ENCODE data around the gene PLEKHH1.
"Not testable (repeated sequence)": the region's sequence is repeated elsewhere in the genome, so short reads cannot be mapped to it uniquely, and the experiment has no call there.

Gene PLEKHH1

DNA sequence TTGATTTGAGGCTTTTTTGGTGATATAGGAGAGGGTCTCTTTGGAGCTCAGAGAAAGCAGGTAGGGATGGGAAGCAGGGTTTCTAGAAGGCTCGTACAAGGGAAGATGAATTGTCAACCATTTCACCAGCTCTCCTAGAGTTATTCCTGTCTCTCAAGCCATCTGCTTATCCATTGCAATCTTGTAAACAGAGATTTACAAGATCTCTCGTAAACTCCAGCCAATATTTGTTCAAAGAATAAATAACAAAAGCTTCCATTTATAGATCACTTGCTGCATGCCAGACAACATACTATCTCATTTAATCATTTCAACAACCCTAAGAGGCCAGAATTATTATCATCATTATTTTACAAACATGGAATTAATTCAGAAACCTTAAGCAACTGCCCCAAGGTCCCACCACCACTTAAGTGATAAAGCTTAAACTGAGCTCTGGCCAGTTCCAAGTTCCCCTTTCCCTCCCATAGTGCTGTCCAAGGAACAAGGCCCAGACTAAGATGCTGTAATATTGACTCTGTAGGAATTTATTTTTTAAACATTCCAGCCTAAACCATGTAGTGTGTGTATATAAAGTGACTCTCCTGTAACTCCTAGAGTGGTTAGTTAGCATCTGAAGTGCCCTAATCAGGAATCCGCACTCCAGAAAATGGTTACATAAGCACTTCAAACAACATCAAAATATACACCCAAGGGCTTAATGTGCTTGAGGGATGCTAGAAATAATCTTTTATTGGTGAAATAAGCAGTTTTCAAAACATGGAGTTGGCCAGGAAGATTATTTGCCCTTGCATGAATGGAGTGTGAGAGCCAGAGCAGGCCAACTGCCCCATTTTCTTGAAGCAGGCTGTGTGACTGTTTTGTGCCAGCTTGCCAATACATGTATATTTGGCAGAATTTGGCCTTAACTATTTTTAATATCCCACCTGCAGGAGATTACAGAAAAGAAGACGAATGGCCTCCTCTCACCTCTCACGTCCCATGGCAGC is 2.8 kb upstream of the PLEKHH1 start:
- DNase-seq (ENCODE audit: low read depth, low spot score), result no peak

DNA sequence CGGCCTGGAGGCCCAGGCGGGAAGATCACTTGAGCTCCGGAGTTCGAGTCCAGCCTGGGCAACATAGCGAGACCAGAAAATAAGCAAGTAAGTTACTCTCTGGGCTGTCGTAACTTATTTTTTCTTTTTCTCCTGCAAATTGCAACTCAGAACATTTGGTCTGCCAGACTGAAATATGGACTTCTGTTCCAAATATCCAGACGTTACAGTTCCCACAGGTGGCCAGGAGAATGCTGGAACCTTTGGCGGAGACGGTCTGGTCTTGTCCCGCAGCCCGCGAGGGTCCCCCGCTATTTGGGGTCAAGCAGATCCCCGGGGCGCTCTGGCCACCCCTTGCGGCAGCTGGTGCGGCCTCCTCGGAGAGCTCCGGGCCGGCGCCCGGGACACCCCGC is 488 bp upstream of the PLEKHH1 start:
- DNase-seq (ENCODE audit: low read depth, low spot score), result no peak

DNA sequence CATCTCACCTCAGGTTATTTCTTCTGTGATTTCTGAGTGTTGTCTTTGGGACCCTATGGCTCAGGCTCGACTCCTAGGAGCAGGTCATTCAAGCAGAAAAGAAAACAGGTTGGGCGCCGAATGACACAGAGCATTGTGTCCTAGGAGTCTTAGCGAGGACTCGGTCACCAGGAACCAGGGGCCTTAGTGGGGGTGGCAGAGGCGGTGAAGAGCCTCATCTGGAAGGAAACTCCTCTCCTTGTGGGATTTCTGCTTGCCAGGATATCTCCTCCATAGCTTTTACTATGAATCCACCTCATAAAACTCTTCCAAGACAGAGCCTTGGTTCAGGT is 630 bp downstream of the PLEKHH1 start:
- no peak for DNase-seq (ENCODE audit: low read depth, low spot score)

DNA sequence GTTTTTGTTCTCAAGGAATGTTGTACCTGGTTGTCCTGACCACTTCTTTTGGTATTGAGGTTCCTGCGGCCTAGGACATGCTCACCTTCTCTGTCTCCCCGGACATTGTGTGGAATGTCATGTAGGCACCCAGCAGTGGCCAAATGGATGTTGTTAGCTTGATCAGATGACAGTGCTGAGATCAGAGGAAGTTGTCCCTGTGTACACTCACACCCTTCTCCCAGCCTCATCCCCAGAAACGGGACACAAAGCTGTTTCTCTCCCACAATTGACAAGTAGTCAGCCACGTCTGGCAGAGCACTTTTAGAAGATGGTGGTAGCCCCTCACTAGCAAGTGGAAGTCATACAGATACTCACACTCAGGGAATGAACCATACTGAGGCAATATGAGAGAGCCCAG is 3.0 kb downstream of the PLEKHH1 start:
- DNase-seq (ENCODE audit: low read depth, low spot score), result no peak

DNA sequence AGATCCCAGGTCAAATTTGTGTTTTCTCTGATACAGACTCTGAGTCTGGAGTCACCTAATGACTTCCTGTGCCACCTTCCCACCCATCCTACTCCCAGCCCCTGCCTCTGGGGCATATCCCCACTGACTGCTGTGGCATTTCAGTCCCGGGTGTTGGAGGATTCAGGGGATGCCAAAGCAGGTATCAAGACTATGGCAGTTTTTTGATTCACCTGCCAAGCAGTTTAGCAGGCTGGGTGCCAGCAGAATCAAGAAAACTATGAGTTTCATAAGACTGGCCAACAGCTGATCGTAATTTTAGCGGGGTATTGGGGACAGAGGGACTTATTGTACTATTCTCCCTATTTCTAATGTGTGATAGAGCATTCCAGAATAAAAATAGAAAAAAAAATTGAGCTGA is 4.6 kb downstream of the PLEKHH1 start:
- DNase-seq (ENCODE audit: low read depth, low spot score), result no peak

DNA sequence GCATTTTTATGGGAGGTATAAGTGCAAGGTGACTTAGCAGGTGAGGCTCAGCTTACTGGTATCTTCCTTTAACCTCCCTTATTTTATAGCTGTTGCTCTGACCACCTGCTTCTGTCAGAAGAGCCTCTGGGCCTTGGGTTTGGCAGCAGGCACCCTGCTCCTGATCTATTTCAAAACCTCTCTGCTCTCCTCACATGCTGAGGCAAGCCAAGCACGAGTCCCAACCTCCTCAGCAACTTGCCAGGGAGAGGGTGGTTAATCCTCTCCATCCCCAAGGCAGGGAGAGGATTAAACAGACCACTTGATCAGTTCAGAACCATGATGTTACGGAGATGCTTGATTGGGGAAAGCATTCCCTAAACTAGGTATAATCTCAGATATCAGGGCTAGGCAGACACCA is 5.4 kb downstream of the PLEKHH1 start:
- no peak for DNase-seq (ENCODE audit: low read depth, low spot score)

DNA sequence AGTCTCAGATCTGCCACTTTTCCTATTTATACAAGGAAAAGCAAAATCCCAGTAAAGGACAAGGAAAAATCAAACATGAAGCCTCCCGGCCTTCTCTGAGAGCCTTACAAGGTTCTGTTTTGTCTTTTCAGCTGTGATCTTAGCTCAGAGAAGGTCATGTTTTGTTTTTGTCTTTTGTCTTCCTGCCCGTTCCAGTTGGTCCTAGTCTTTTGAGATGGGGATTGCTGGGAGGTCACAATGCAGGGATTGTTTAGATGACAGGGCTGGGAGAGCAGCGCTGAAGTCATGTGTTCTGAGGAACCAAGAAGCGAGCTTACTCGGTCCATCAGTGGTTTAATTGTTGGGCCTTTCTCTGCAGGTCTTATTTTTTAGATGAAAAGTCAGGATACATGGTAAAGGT is 6.0 kb downstream of the PLEKHH1 start:
- DNase-seq (ENCODE audit: low read depth, low spot score), result no peak

DNA sequence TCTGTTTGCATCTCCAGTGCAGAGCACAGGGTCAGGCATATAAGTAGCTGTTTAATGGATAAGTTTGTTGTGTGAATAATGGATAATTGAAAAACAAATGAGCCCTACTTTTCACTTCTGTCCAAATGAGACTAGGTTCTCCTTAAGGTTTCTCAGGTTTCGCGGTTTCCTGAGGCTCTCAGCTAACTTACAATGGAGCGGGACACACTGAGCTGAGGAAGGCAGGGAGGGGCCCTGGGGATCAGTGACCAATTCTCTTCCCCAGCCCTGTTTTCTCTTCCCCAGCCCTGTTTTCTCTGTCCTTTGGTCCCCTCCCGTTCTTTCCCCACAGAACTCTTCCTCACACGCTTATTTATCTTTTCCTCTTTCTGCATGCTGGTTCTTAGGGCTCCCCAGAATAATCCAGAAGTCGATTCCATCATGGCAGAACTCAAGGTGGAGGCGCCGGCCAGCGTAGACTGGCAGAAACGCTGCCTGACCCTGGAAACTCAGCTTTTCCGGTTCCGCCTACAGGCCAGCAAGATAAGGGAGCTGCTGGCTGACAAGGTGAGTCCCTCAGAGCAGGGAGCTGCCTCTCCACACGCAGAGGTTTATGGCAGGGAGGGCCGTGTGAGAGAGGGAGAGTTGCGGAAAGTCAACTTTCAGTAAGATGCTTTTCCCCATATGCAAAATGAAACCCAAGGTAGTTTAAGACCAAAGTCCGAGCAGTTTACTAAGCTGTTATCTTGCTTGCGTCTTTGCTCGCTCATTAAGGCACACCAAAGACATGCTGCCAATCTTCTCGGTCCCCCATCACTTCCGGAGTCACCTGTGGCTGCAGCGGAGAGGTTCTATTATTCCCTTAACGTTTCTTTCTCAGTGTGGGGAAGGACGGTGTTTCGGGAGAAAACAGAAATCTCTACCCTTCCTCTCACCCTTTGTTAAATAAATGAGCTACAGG is 8.6 kb downstream of the PLEKHH1 start:
- no peak for DNase-seq (ENCODE audit: low read depth, low spot score)

DNA sequence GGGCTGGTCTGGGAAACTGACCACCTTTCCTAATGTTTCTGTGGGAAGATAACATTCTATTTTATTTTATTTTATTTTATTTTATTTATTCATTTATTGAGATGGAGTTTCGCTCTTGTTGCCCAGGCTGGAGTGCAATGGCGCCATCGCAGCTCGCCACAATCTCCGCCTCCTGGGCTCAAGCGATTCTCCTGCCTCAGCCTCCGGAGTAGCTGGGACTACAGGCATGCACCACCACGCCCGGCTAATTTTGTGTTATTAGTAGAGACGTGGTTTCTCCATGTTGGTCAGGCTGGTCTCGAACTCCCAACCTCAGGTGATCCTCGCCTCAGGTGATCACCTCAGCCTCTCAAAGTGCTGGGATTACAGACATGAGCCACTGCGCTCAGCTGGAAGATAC is 9.5 kb downstream of the PLEKHH1 start:
- DNase-seq (ENCODE audit: low read depth, low spot score), result not testable (repeated sequence)

DNA sequence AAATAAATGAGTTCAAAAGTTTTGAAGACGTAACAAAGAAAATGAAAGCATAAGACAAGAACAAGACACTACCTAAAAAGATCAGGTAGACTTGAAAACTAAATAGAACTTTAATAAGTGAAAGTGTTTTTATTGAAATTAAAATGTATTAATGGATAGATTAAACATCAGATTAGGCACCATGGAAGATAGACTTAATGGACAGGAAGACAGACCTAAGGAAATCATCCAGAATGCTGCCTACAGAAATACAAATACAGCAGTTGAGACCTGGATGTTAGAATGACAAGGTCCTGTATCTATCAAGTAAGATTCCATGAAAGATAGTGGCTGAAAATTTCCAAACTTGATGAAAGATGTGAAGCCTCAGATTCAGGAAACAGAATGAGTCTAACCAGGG is 11.5 kb downstream of the PLEKHH1 start:
- no peak for DNase-seq (ENCODE audit: low read depth, low spot score)

DNA sequence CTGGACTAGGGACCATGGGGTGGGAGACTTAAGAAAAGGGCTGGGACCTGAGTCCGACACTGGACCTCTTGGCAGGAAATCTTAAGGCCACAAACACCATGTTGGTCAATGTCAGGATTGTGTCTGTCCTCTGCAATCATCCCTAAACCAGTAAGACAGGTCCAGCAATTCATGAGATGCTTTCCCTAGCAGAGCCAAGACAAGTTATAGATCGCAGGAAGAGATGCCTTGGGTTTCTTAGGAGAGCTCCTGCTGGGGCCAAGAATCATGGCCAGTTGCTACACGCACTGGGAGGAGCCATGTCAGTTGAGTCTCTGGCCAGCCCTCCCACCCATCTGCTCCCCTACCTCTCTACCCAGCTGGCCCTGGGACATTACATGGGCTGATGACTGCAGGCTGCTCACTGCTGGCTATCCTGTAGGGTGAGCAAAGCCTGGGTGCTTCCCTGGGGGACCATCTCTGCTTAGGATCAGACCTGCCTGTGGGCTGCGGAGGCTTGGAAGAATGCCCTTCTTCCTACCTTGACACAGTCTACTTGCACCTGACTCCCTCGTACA is 14.2 kb downstream of the PLEKHH1 start:
- no peak for DNase-seq (ENCODE audit: low read depth, low spot score)

DNA sequence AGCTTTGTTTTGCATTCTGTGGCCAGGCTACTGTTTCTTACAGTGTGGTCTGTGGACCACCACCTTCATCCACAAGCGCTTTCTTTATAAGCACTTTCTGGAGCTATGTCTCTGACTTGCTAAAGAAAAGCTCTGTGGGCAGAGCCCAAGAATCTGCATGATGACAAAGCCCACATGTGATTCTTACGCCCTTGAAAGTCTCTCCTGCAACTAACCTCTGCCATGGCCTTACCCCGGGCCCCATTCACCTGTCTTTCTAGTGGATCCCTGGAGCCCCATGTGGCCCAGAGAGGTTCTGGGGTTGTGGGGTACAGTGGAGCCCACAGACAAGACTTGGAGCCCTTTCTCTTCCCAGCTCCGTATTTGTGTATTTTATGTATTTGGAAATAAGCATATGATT is 16.6 kb downstream of the PLEKHH1 start:
- DNase-seq (ENCODE audit: low read depth, low spot score), result no peak

DNA sequence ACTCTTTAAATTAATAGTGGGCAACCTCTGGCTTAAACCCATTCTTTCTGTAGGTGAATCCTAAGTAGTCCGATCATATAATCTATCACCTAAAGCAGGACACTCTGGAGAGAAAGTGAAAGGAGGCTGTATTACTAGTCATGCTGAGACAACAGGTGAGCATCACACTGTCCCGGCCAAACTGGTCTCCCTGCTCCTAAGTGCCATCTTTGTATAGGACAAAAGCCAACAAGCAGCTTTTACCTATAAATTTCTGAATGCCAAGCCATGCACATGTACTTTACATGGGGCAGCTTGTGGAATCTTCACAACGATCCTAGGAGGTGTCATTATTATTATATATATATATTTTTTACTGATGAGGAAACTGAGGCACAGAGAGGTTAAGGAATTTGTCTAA is 18.0 kb downstream of the PLEKHH1 start:
- no peak for DNase-seq (ENCODE audit: low read depth, low spot score)

DNA sequence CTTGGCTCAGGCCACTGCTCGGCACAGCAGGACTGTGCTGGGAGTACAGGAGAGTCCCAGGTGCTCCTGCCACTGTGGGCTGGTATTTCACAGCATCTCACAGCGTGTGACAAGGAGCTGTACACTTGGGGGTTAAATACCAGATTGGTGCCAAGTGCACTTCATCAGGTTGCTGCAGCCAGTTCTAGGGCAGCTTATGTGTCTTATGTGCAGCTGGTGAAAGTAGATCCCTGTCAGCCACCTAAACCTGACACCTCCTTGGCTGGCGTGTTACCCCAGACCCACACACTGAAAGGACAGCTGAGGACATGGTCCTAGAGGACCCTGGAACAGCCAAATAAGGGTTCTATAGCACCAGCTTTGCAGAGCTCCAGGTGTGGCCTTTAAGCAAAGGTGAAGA is 18.9 kb downstream of the PLEKHH1 start:
- no peak for DNase-seq (ENCODE audit: low read depth, low spot score)

DNA sequence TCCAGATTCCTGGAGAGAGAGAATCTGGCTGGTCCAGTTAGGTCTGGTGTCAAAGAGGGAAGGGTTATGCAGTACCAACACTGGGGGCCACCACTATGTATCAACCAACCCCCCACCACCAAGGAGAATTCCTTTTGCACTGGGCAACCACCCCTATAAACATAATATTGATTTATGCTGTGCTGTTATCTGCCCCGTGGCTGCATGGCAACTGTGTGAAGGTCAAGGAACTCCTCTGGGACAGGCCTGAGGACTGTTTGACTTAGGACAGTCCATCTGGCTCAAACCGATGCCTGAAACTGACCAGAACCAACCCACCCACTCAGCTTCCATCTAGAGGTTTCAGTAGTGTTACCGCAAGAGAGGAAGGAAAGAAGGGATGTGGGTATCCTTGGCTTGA is 20.5 kb downstream of the PLEKHH1 start:
- DNase-seq (ENCODE audit: low read depth, low spot score), result no peak

DNA sequence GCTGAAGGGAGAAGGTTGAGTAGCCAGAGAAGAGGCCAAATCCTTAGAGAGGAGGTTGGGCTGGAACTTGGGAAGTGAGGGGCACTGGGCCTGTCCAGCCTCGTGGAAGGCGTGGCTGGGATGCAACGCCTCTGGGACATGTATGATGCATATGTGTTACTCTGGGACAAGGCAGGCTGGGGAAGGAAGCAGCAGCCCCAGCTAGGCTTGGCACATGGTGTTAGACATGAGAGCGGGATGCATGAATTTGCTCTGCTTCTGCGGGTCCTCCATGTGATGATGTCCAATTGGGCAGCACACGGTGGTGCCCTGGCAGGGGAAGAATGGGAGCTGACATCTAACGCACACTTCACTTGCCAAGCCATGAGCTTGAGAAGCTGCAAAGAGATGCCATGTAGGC is 21.3 kb downstream of the PLEKHH1 start:
- no peak for DNase-seq (ENCODE audit: low read depth, low spot score)

DNA sequence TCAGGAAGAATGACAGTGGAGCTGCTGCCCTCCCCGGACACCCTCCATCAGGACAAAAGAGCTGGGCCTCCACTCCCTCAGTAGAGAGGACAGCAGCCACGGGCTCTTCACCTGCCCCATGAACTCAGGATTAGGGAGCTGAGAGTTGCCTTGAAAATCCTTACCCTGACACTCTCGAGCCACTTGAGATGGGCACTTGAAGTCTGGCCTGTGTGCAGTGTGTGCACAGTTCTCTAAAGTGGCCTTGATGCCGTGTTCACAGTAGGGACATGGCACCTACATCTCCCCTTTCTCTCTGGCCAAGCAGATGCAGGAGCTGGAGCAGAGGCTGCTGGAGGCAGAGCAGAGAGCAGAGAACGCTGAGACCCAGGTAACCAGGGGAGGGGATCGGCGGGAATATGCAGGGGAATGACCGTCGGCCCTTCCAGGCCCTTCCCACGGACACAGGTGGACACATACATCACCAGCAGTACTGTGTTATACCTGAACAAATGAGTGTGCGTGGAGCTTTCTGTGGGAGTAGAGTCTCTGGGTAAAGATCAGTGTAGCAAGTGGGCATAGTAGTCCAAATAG is 22.5 kb downstream of the PLEKHH1 start:
- DNase-seq (ENCODE audit: low read depth, low spot score), result no peak

DNA sequence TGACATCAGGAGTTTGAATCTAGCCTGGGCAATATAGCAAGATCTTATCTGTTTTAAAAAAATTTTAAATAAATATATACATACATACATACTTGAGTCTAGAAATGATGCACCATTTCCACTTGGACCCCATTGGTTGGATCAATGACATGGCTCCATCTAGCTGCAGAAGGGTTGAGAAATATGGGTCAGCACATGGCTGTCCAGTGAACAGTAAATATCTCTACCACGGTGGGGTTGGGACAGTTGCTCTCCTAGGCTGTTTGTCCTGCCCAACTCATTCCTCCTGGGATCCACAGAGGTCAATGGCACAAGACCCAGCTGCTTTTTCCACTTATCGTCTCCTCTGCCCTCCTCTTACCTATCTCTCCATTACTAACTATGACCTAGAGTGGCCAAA is 23.6 kb downstream of the PLEKHH1 start:
- DNase-seq (ENCODE audit: low read depth, low spot score), result no peak

DNA sequence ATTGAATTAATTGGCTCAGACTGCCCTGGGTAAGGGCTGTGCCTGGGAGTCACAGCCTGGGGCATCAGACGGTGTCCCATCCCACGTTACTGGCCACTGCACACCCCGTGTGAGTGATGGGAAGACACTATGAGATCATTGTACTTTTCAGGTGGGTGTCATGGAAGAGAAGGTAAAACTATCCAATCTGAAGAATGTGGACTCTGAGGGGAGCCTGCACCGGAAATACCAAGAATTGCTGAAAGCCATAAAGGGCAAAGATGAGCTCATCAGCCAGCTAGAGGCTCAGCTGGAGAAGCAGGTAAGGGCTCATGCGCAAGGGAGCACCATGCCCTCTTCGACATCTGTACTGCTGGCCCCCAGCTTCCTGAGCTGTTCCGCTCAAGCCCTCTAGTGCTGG is 24.0 kb downstream of the PLEKHH1 start:
- peak; percentile 14 for DNase-seq (ENCODE audit: low read depth, low spot score)

DNA sequence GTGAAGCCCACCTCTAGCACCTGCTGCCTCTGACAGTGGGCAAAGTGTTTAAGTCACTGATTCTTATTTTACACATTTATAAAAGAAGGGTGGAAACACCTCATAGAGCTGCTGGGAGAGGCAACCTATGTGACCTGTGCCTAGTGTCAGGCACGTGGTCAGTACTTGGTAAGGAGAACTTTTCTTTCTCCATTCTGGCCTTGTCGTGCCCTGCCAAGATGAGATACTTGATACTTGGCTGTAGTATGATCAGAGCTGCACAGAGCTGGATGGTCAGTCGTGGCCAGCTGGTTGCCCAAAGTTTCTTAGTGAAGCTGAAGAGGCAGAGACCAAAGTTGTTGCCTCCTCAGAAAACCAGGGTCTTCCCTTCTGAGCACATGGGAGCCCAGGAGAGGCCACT is 24.6 kb downstream of the PLEKHH1 start:
- DNase-seq (ENCODE audit: low read depth, low spot score), result no peak

DNA sequence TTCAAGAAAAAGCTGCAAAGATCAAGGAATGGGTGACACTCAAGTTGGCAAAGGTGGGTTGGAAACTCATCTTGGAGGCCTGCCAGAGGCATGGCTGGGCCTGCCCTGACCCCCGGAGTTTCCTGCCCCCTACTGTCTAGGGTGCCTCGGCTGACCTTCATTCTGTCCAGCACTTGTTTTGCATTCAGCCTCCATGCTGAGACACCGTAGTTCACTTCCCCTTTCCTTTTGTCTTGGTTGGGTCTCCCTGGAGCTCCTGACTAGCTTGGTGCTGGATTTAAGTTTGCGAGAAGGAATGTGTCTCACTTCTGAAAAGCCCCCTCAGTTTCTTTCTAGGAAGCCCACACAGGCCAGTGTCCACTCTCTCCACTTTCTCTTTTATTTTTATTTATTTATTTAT is 26.5 kb downstream of the PLEKHH1 start:
- no peak for DNase-seq (ENCODE audit: low read depth, low spot score)

All from astrocyte of the hippocampus (primary cell).